ENCODE measurements around the gene DOK3. TPM values are rescaled to one million over a fixed set of nuclear protein-coding genes. Genes with fewer than 3 reads are reported as not detected.

The DOK3 gene
- total RNA-seq, 1 donor from 2014 or later, result 13.6 TPM

Other genes starting within 250 kb of the DOK3 start
- gene RAB24, start 206.1 kb downstream of the DOK3 start, total RNA-seq, result 13.5 and 23.0 TPM in 2 replicates
- gene PRELID1, start 206.0 kb downstream of the DOK3 start, total RNA-seq, result 52.0 and 115 TPM in 2 replicates
- 1.4 and 3.6 TPM in 2 replicates for gene MXD3, start 197.9 kb downstream of the DOK3 start, total RNA-seq
- 242 and 337 TPM in 2 replicates for gene LMAN2, start 158.2 kb downstream of the DOK3 start, total RNA-seq
- 11.1 and 30.2 TPM in 2 replicates for gene RGS14, start 151.9 kb downstream of the DOK3 start, total RNA-seq
- gene SLC34A1, start 125.4 kb downstream of the DOK3 start, total RNA-seq, result 0.05 TPM in 1 of 2 replicates, not detected in the other
- not detected in 2 replicates for gene PFN3, start 109.2 kb downstream of the DOK3 start, total RNA-seq
- gene F12, start 100.3 kb downstream of the DOK3 start, total RNA-seq, result 3.1 and 5.9 TPM in 2 replicates
- gene GRK6, start 83.2 kb downstream of the DOK3 start, total RNA-seq, result 21.3 and 31.1 TPM in 2 replicates
- 9.4 and 11.0 TPM in 2 replicates for gene PRR7, start 63.0 kb downstream of the DOK3 start, total RNA-seq
- gene DBN1, start 36.2 kb downstream of the DOK3 start, total RNA-seq, result 191 and 241 TPM in 2 replicates
- 103 and 161 TPM in 2 replicates for gene PDLIM7, start 12.2 kb downstream of the DOK3 start, total RNA-seq
- gene DDX41, start 7.1 kb upstream of the DOK3 start, total RNA-seq, result 74.0 and 141 TPM in 2 replicates
- 7.3 and 25.4 TPM in 2 replicates for gene FAM193B, start 44.7 kb upstream of the DOK3 start, total RNA-seq
- gene TMED9, start 82.4 kb upstream of the DOK3 start, total RNA-seq, result 168 and 181 TPM in 2 replicates
- gene B4GALT7, start 90.3 kb upstream of the DOK3 start, total RNA-seq, result 31.6 and 36.2 TPM in 2 replicates